ENCODE results near the gene HMGB1. TPM values are rescaled to one million over a fixed set of nuclear protein-coding genes. Genes with fewer than 3 reads are reported as not detected.

The HMGB1 gene
- total and polyA plus RNA-seq, 2 donors from 2014 or later: 247 to 264 TPM

GRCh38 chr13:30418075-30418716, 47.5 kb downstream of the HMGB1 start:
- Histone ChIP-seq H3K36me3 (ENCODE audit: control insufficient read depth in 2 of 3, insufficient read depth in 3 of 3, low read length in 3 of 3) (no peaks in the 10 kb centered on the region), H3K9ac (ENCODE audit: low read length in 3 of 3) (no peak overlapping the region), H3K4me3 (ENCODE audit: low read length in 3 of 3) (no peak overlapping the region), H3K9me3 (ENCODE audit: control insufficient read depth in 2 of 3, insufficient read depth in 1 of 3, low read length in 3 of 3) (no peaks in the 10 kb centered on the region), H3K4me1 (ENCODE audit: control insufficient read depth in 2 of 3, insufficient read depth in 2 of 3, low read depth in 1 of 3, low read length in 3 of 3) (peaks cover 0 to 12% (median 5%) of the 10 kb centered on the region in 3 donors), H3K27me3 (ENCODE audit: control insufficient read depth, insufficient read depth, low read length) (no peaks in the 10 kb centered on the region), H3K27ac (ENCODE audit: low read depth in 2 of 2, low read length in 2 of 2) (no peak overlapping the region)
- TF ChIP-seq CTCF (IDR thresholded peaks at IDR 0.05; ENCODE audit: borderline replicate concordance, extremely low read depth, insufficient read depth): no peak
- intact Hi-C loops (cut with DNase I): no loop called here
- FAIRE-seq (no peak), DNase-seq (peak in 1 of 5 donors; percentile 17)

GRCh38 chr13:30416471-30416870, 49.3 kb downstream of the HMGB1 start:
- TF ChIP-seq CTCF (IDR thresholded peaks at IDR 0.05; ENCODE audit: borderline replicate concordance, extremely low read depth, insufficient read depth): no peak
- intact Hi-C loops (cut with DNase I): no loop called here
- H3K36me3 ChIP-seq (ENCODE audit: control insufficient read depth in 2 of 3, insufficient read depth in 3 of 3, low read length in 3 of 3): no peaks in the 10 kb centered on the region
- H3K9ac ChIP-seq (ENCODE audit: low read length in 3 of 3): no peak overlapping the region
- FAIRE-seq (no peak), DNase-seq (no peak)
- H3K4me3 ChIP-seq (ENCODE audit: low read length in 3 of 3): no peak overlapping the region
- peaks cover 0 to 9% (median 5%) of the 10 kb centered on the region in 3 donors for H3K4me1 ChIP-seq (ENCODE audit: control insufficient read depth in 2 of 3, insufficient read depth in 2 of 3, low read depth in 1 of 3, low read length in 3 of 3)
- no peaks in the 10 kb centered on the region for H3K27me3 ChIP-seq (ENCODE audit: control insufficient read depth, insufficient read depth, low read length)
- no peak overlapping the region for H3K27ac ChIP-seq (ENCODE audit: low read depth in 2 of 2, low read length in 2 of 2)
- no peaks in the 10 kb centered on the region for H3K9me3 ChIP-seq (ENCODE audit: control insufficient read depth in 2 of 3, insufficient read depth in 1 of 3, low read length in 3 of 3)

- H3K36me3 ChIP-seq (ENCODE audit: control insufficient read depth in 2 of 3, insufficient read depth in 3 of 3, low read length in 3 of 3): no peaks in the 10 kb centered on the region
- FAIRE-seq: no peak
- intact Hi-C loops (cut with DNase I): no loop called here
Observed at GRCh38 chr13:30415430-30416030, 50.2 kb downstream of the HMGB1 start.

More at GRCh38 chr13:30415430-30416030, 50.2 kb downstream of the HMGB1 start:
- DNase-seq: no peak
- Histone ChIP-seq H3K4me3 (ENCODE audit: low read length in 3 of 3) (no peak overlapping the region), H3K9ac (ENCODE audit: low read length in 3 of 3) (no peak overlapping the region), H3K4me1 (ENCODE audit: control insufficient read depth in 2 of 3, insufficient read depth in 2 of 3, low read depth in 1 of 3, low read length in 3 of 3) (peaks cover 0 to 5% (median 1%) of the 10 kb centered on the region in 3 donors), H3K27me3 (ENCODE audit: control insufficient read depth, insufficient read depth, low read length) (no peaks in the 10 kb centered on the region), H3K9me3 (ENCODE audit: control insufficient read depth in 2 of 3, insufficient read depth in 1 of 3, low read length in 3 of 3) (no peaks in the 10 kb centered on the region), H3K27ac (ENCODE audit: low read depth in 2 of 2, low read length in 2 of 2) (no peak overlapping the region)
- TF ChIP-seq CTCF (IDR thresholded peaks at IDR 0.05; ENCODE audit: borderline replicate concordance, extremely low read depth, insufficient read depth): no peak

All from kidney (tissue), 14 donors.